ENCODE results near the gene CEP41.

Gene CEP41

GRCh38 chr7:130346941-130347340, 93.9 kb downstream of the CEP41 start:
- DNase-seq: no peak

- DNase-seq: no peak
These were observed 94.5 kb downstream of the CEP41 start for GRCh38 chr7:130346177-130346905.

GRCh38 chr7:130345725-130346124, 95.1 kb downstream of the CEP41 start:
- DNase-seq: no peak

- no peak for DNase-seq
These were observed 95.7 kb downstream of the CEP41 start for GRCh38 chr7:130345136-130345535.

- no peak for DNase-seq
These were observed 96.4 kb downstream of the CEP41 start, which contains the start of gene CPA5 for GRCh38 chr7:130344271-130344866. CPA5 (plus strand) TSS chr7:130344816; CDS start chr7:130346486, 1,670 bp downstream.

Measured in fibroblast of skin of right biceps (primary cell).